Vagina (tissue), 2 donors: Measurements from ENCODE around the gene ADI1.

Experiments
- POLR2A ChIP-seq, 2 donors: fragments of 450-650 bp; IDR thresholded peaks; one replicate each; pipeline ENCODE4 v1.6.1; 2017; ENCODE audit warnings: antibody characterized with exemption in 2 of 2, mild to moderate bottlenecking in 2 of 2, moderate library complexity in 2 of 2
- POLR2AphosphoS5 ChIP-seq, 2 donors: sonication (generic); formaldehyde crosslinking; IDR thresholded peaks; one replicate each; pipeline ENCODE4 v1.9.0; 2017; ENCODE audit warnings: antibody characterized with exemption in 2 of 2, mild to moderate bottlenecking in 2 of 2, low read depth in 1 of 2; ENCODE audit not compliant: insufficient read depth in 1 of 2

- TF ChIP-seq POLR2A (IDR thresholded peaks at IDR 0.05) (no peak), POLR2AphosphoS5 (IDR thresholded peaks at IDR 0.05; ENCODE audit: insufficient read depth in 1 of 2, low read depth in 1 of 2) (no peak)
Measured at GRCh38 chr2:3460156-3460555, 59.2 kb downstream of the ADI1 start.
